ENCODE data around the gene LRRC8E. TPM values are rescaled to one million over a fixed set of nuclear protein-coding genes. Genes with fewer than 3 reads are reported as not detected.

The LRRC8E gene
- total RNA-seq, 1 experiment from 2014 or later: 18.1 TPM

DNA sequence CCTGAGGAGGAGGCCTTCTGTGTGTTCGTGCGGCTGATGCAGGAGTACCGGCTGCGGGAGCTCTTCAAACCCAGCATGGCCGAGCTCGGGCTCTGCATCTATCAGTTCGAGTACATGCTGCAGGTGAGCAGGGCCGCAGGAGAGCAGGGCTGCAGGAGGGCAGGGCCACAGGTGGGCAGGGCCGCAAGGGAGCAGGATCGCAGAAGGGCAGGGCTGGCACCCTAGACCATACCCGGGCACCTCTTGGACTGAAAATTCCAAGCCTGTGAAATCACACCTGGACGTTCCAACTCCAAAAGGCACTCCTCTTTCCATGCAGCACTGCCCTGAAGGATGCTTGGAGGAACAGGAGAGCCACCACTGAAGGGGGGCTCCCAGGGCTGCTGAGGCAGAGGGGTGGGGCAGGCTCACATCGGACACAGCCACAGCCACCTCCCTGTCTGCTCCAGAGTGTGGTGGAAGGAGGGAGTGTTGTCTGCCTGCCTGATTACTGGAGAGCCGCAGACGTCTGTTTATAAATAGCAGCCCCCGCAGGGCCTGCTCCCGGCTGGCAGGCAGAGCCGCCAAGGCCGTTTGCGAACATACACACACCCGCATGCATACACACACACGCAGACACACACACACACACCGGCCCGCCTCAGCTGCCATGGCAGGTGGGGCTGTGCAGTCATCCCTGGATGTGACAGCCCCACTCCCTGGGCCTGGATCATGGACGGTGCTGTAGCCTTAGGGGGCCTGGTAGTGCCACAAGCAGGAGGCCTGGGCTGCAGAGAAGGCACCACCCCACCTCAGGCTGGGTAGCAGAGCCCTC lies 38.1 kb upstream of the LRRC8E start:
- Histone ChIP-seq H2AFZ (ENCODE audit: low read depth, low read length, poor library complexity, severe bottlenecking) (no peak overlapping the region), H3K9me3 (ENCODE audit: control insufficient read depth in 1 of 2, insufficient read depth in 1 of 2, low read depth in 1 of 2, low read length in 2 of 2) (no peaks in the 10 kb centered on the region), H3K79me2 (ENCODE audit: insufficient read depth, low read length) (no peaks in the 10 kb centered on the region), H4K20me1 (ENCODE audit: insufficient read depth) (no peaks in the 10 kb centered on the region), H3K9me2 (ENCODE audit: insufficient read depth) (no peaks in the 10 kb centered on the region), H3K4me2 (ENCODE audit: low read length) (no peak overlapping the region), H3K27ac (ENCODE audit: low read depth, low read length) (no peak overlapping the region), H3K4me3 (replicated peaks in 1 of 2; ENCODE audit: low read depth in 1 of 2, low read length in 2 of 2) (no peak overlapping the region), H3K4me1 (ENCODE audit: control insufficient read depth in 1 of 2, insufficient read depth in 2 of 2, low read length in 2 of 2) (peaks cover 11 to 18% of the 10 kb centered on the region in 2 experiments; a peak in 3 of 4 replicates), H3K9ac (ENCODE audit: low read length) (no peak overlapping the region), H3K27me3 (ENCODE audit: insufficient read depth, low read length) (no peaks in the 10 kb centered on the region), H3K36me3 (ENCODE audit: control insufficient read depth in 1 of 2, insufficient read depth in 2 of 2, low read length in 2 of 2) (no peaks in the 10 kb centered on the region)
- RAD21 ChIA-PET (ENCODE audit: low non-redundant PET in 1 of 2, low total read pairs in 2 of 2, uncharacterized antibody in 2 of 2, unreplicated experiment in 2 of 2): no interaction called here
- no TSS peak for BruUV-seq (replicated peaks)
- TF ChIP-seq, protein P1, sequence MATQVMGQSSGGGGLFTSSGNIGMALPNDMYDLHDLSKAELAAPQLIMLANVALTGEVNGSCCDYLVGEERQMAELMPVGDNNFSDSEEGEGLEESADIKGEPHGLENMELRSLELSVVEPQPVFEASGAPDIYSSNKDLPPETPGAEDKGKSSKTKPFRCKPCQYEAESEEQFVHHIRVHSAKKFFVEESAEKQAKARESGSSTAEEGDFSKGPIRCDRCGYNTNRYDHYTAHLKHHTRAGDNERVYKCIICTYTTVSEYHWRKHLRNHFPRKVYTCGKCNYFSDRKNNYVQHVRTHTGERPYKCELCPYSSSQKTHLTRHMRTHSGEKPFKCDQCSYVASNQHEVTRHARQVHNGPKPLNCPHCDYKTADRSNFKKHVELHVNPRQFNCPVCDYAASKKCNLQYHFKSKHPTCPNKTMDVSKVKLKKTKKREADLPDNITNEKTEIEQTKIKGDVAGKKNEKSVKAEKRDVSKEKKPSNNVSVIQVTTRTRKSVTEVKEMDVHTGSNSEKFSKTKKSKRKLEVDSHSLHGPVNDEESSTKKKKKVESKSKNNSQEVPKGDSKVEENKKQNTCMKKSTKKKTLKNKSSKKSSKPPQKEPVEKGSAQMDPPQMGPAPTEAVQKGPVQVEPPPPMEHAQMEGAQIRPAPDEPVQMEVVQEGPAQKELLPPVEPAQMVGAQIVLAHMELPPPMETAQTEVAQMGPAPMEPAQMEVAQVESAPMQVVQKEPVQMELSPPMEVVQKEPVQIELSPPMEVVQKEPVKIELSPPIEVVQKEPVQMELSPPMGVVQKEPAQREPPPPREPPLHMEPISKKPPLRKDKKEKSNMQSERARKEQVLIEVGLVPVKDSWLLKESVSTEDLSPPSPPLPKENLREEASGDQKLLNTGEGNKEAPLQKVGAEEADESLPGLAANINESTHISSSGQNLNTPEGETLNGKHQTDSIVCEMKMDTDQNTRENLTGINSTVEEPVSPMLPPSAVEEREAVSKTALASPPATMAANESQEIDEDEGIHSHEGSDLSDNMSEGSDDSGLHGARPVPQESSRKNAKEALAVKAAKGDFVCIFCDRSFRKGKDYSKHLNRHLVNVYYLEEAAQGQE (IDR thresholded peaks at IDR 0.05; ENCODE audit: low read depth): no peak
- TF ChIP-seq, protein P2, sequence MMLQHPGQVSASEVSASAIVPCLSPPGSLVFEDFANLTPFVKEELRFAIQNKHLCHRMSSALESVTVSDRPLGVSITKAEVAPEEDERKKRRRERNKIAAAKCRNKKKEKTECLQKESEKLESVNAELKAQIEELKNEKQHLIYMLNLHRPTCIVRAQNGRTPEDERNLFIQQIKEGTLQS (IDR thresholded peaks at IDR 0.05): no peak
- TF ChIP-seq EZH2 (IDR thresholded peaks at IDR 0.05) (no peak), CEBPB (IDR thresholded peaks at IDR 0.05; ENCODE audit: low read depth) (no peak), SP1 (IDR thresholded peaks at IDR 0.05; ENCODE audit: low read depth) (no peak), POLR2AphosphoS5 (IDR thresholded peaks at IDR 0.05; ENCODE audit: low read depth, low read length) (no peak), FOSL1 (IDR thresholded peaks at IDR 0.05; ENCODE audit: low read depth) (no peak), EGR1 (IDR thresholded peaks at IDR 0.05; ENCODE audit: low read depth) (no peak), CBX3 (IDR thresholded peaks at IDR 0.05; ENCODE audit: low read depth) (no peak), ZFX (IDR thresholded peaks at IDR 0.05) (no peak), EZH2phosphoT487 (IDR thresholded peaks at IDR 0.05; ENCODE audit: borderline replicate concordance) (no peak), ZNF274 (IDR thresholded peaks at IDR 0.05; ENCODE audit: low read depth, low read length) (no peak)
- TF ChIP-seq, protein P3, sequence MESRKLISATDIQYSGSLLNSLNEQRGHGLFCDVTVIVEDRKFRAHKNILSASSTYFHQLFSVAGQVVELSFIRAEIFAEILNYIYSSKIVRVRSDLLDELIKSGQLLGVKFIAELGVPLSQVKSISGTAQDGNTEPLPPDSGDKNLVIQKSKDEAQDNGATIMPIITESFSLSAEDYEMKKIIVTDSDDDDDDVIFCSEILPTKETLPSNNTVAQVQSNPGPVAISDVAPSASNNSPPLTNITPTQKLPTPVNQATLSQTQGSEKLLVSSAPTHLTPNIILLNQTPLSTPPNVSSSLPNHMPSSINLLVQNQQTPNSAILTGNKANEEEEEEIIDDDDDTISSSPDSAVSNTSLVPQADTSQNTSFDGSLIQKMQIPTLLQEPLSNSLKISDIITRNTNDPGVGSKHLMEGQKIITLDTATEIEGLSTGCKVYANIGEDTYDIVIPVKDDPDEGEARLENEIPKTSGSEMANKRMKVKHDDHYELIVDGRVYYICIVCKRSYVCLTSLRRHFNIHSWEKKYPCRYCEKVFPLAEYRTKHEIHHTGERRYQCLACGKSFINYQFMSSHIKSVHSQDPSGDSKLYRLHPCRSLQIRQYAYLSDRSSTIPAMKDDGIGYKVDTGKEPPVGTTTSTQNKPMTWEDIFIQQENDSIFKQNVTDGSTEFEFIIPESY (IDR thresholded peaks at IDR 0.05; ENCODE audit: extremely low read depth, insufficient replicate concordance, low read length): no peak
- TF ChIP-seq, protein P4, sequence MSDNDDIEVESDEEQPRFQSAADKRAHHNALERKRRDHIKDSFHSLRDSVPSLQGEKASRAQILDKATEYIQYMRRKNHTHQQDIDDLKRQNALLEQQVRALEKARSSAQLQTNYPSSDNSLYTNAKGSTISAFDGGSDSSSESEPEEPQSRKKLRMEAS (IDR thresholded peaks at IDR 0.05): no peak
- TF ChIP-seq, protein P5, sequence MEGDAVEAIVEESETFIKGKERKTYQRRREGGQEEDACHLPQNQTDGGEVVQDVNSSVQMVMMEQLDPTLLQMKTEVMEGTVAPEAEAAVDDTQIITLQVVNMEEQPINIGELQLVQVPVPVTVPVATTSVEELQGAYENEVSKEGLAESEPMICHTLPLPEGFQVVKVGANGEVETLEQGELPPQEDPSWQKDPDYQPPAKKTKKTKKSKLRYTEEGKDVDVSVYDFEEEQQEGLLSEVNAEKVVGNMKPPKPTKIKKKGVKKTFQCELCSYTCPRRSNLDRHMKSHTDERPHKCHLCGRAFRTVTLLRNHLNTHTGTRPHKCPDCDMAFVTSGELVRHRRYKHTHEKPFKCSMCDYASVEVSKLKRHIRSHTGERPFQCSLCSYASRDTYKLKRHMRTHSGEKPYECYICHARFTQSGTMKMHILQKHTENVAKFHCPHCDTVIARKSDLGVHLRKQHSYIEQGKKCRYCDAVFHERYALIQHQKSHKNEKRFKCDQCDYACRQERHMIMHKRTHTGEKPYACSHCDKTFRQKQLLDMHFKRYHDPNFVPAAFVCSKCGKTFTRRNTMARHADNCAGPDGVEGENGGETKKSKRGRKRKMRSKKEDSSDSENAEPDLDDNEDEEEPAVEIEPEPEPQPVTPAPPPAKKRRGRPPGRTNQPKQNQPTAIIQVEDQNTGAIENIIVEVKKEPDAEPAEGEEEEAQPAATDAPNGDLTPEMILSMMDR (IDR thresholded peaks at IDR 0.05 in 2 of 3, conservative IDR thresholded peaks at IDR 0.05 in 1 of 3; ENCODE audit: borderline replicate concordance in 1 of 3, insufficient read depth in 1 of 3, low read depth in 2 of 3, low read length in 2 of 3): no peak
- DNase-seq (ENCODE audit: low read depth, low spot score): no peak
- ATAC-seq: no peak
- POLR2A ChIA-PET: interaction anchor here (1.0 kb wide), 1 partner anchor 71 kb away, joined by 3 read pairs; no protein-coding TSS in a partner anchor
- CTCF ChIA-PET: no interaction called here
- intact Hi-C loops (cut with micrococcal nuclease): loop anchor here (5.0 kb wide), 1 partner anchor 72 kb away; the partner anchor contains the start of gene SNAPC2

All from HCT116 (cell line).